GM21619 (cell line): ENCODE results near the gene LIMS4.
"Not testable (repeated sequence)": the region's sequence is repeated elsewhere in the genome, so short reads cannot be mapped to it uniquely, and the experiment has no call there.

Experiments
- ATAC-seq: cut with Tn5 transposase; IDR thresholded peaks from one replicate; pipeline ENCODE4 v1.9.1; 2021; ENCODE audit not compliant: unreplicated experiment

LIMS4 gene

GRCh38 chr2:110450951-110451350 is 21.7 kb downstream of the LIMS4 start:
- ATAC-seq, result not testable (repeated sequence)

- not testable (repeated sequence) for ATAC-seq
These were observed 23.3 kb downstream of the LIMS4 start for GRCh38 chr2:110449127-110449947.

- ATAC-seq, result not testable (repeated sequence)
These were observed 26.0 kb downstream of the LIMS4 start for GRCh38 chr2:110446644-110447043.

- ATAC-seq, result not testable (repeated sequence)
These were observed 29.2 kb downstream of the LIMS4 start for GRCh38 chr2:110443305-110444005.

- not testable (repeated sequence) for ATAC-seq
These were observed 30.7 kb downstream of the LIMS4 start for GRCh38 chr2:110441905-110442304.

GRCh38 chr2:110434565-110434964 is 38.1 kb downstream of the LIMS4 start:
- ATAC-seq, result not testable (repeated sequence)

GRCh38 chr2:110425725-110426124 is 46.9 kb downstream of the LIMS4 start:
- not testable (repeated sequence) for ATAC-seq

- ATAC-seq, result not testable (repeated sequence)
These were observed 48.2 kb downstream of the LIMS4 start for GRCh38 chr2:110424421-110424820.

- ATAC-seq, result not testable (repeated sequence)
These were observed 49.0 kb downstream of the LIMS4 start for GRCh38 chr2:110423574-110423962.

- not testable (repeated sequence) for ATAC-seq
These were observed 49.6 kb downstream of the LIMS4 start for GRCh38 chr2:110422852-110423573.

- not testable (repeated sequence) for ATAC-seq
These were observed 51.8 kb downstream of the LIMS4 start for GRCh38 chr2:110420641-110421354.

- not testable (repeated sequence) for ATAC-seq
These were observed 65.5 kb downstream of the LIMS4 start for GRCh38 chr2:110407142-110407541.

- ATAC-seq, result not testable (repeated sequence)
These were observed 67.6 kb downstream of the LIMS4 start for GRCh38 chr2:110404988-110405387.

- ATAC-seq, result not testable (repeated sequence)
These were observed 68.4 kb downstream of the LIMS4 start for GRCh38 chr2:110404246-110404645.

- not testable (repeated sequence) for ATAC-seq
These were observed 71.5 kb downstream of the LIMS4 start for GRCh38 chr2:110401001-110401618.

GRCh38 chr2:110399378-110399777 is 73.2 kb downstream of the LIMS4 start:
- not testable (repeated sequence) for ATAC-seq

GRCh38 chr2:110395990-110396389 is 76.6 kb downstream of the LIMS4 start:
- not testable (repeated sequence) for ATAC-seq
